ENCODE data around the gene SIVA1. TPM values are rescaled to one million over a fixed set of nuclear protein-coding genes. Genes with fewer than 3 reads are reported as not detected.

SIVA1 gene
- total and polyA plus RNA-seq, 2 of the 8 experiments (the other 6 are each of a cell fraction or from before 2014, with no cell fraction given) = 123 to 589 TPM

- ChIA-PET POLR2A (ENCODE audit: partially characterized antibody) (interaction anchor here (0.6 to 1.5 kb wide), 7 partner anchors 12 to 51 kb away, joined by 3 to 6 read pairs (median 3); no protein-coding TSS in a partner anchor), CTCF (ENCODE audit: partially characterized antibody) (interaction anchor here (0.6 to 3.8 kb wide), 27 partner anchors 9 to 425 kb away, joined by 3 to 17 read pairs (median 4); partner anchors contain the start of gene ADSS1)
- no peak overlapping the region for H2AFZ ChIP-seq (ENCODE audit: low read length)
- H4K5ac ChIP-seq (ENCODE audit: insufficient read length, low read depth, low read length) = no peak overlapping the region
- H2BK15ac ChIP-seq (ENCODE audit: low read length) = no peak overlapping the region
- no peaks in the 10 kb centered on the region; the same call in 1 of the 2 replicates for H3K79me1 ChIP-seq (ENCODE audit: low read depth, low read length)
- H3K4me1 ChIP-seq (replicated peaks in 1 of 4; ENCODE audit: control insufficient read depth in 3 of 4, insufficient read depth in 4 of 4, low read length in 3 of 4) = peaks cover 0 to 15% (median 13%) of the 10 kb centered on the region in 4 experiments; a peak in 5 of 7 replicates
- H3K9me3 ChIP-seq (ENCODE audit: insufficient read depth in 2 of 2, low read depth in 1 of 2, low read length in 1 of 2) = peaks cover under 1 to 2% of the 10 kb centered on the region in 2 experiments; a peak in 3 of 4 replicates
- no peaks in the 10 kb centered on the region for H3K27me3 ChIP-seq (replicated peaks in 1 of 4; ENCODE audit: control insufficient read depth in 3 of 4, extremely low read depth in 1 of 4, insufficient read depth in 3 of 4, low read length in 3 of 4)
- H3K36me3 ChIP-seq (ENCODE audit: control insufficient read depth in 2 of 4, insufficient read depth in 4 of 4, low read length in 3 of 4) = peaks cover 4 to 43% (median 9%) of the 10 kb centered on the region in 4 experiments; a peak in 6 of 8 replicates
- FAIRE-seq (no peak), DNase-seq (ENCODE audit: low read depth in 1 of 2, low spot score in 2 of 2) (no peak)
- H3K27ac ChIP-seq (ENCODE audit: low read depth, low read length) = no peak overlapping the region
- no peak overlapping the region for H2BK20ac ChIP-seq (ENCODE audit: low read length)
- H4K91ac ChIP-seq (replicated peaks; ENCODE audit: insufficient read length, low read length) = no peak overlapping the region
- peak overlapping the region; percentile 9 for H4K8ac ChIP-seq (ENCODE audit: extremely low read depth, insufficient read depth, low read length)
- no peak overlapping the region for H3K56ac ChIP-seq (replicated peaks; ENCODE audit: insufficient read length, low read depth, low read length)
- WGBS, 2 experiments (ENCODE audit: extremely low coverage in 1 of 2, insufficient coverage in 1 of 2, insufficient read length in 1 of 2, insufficient replicate concordance in 2 of 2, low coverage in 1 of 2, low lambda C conversion rate in 2 of 2, missing lambda C conversion rate in 1 of 2) = 83% methylated on average over 10 of the region's 18 CpGs; no CpG with 5 or more reads in 1 of the 2 experiments
- no peak overlapping the region for H3K4me3 ChIP-seq (ENCODE audit: extremely low read depth in 1 of 4, insufficient read depth in 2 of 4, low read depth in 3 of 4, low read length in 4 of 4)
- no peaks in the 10 kb centered on the region for H3K23me2 ChIP-seq (ENCODE audit: low read depth, low read length)
- H2BK120ac ChIP-seq (replicated peaks; ENCODE audit: low read depth, low read length) = no peak overlapping the region
- no peak overlapping the region for H2AK5ac ChIP-seq (ENCODE audit: low read depth, low read length)
- H3K18ac ChIP-seq (ENCODE audit: extremely low read depth, low read length) = no peak overlapping the region
- no peak overlapping the region for H3K23ac ChIP-seq (ENCODE audit: insufficient read length)
- no peak overlapping the region for H3K9ac ChIP-seq (replicated peaks in 1 of 4; ENCODE audit: extremely low read depth in 1 of 4, low read depth in 3 of 4, low read length in 3 of 4)
- H3K4me2 ChIP-seq (ENCODE audit: insufficient read depth in 1 of 2, low read depth in 2 of 2, low read length in 2 of 2) = no peak overlapping the region
- H3K79me2 ChIP-seq (ENCODE audit: control insufficient read depth in 1 of 2, insufficient read depth in 2 of 2, low read length in 2 of 2) = no peaks in the 10 kb centered on the region
- H2BK12ac ChIP-seq (ENCODE audit: low read depth, low read length) = no peak overlapping the region
- H3K14ac ChIP-seq (ENCODE audit: insufficient read length) = no peak overlapping the region
- peaks cover 0 to 20% of the 10 kb centered on the region in 2 experiments for H4K20me1 ChIP-seq (replicated peaks in 1 of 2; ENCODE audit: control insufficient read depth in 1 of 2, insufficient read depth in 2 of 2, low read length in 2 of 2)
- H3K4ac ChIP-seq (replicated peaks; ENCODE audit: insufficient read length, low read depth, low read length) = no peak overlapping the region
- no peak overlapping the region for H2BK5ac ChIP-seq (ENCODE audit: low read depth, low read length)
- no peak for TF ChIP-seq NRF1 (IDR thresholded peaks at IDR 0.05; ENCODE audit: low read depth, low read length)
- no peak for TF ChIP-seq CTBP2 (IDR thresholded peaks at IDR 0.05; ENCODE audit: borderline replicate concordance, insufficient read depth, insufficient read length, low read length)
- no peak for TF ChIP-seq RAD21 (IDR thresholded peaks at IDR 0.05 in 1 of 2, conservative IDR thresholded peaks at IDR 0.05 in 1 of 2; ENCODE audit: low read depth in 2 of 2, low read length in 2 of 2)
Measured at GRCh38 chr14:104709387-104710039, 43.4 kb upstream of the SIVA1 start.
